ENCODE data around the gene GPRC5A. TPM values are rescaled to one million over a fixed set of nuclear protein-coding genes. Genes with fewer than 3 reads are reported as not detected.

The GPRC5A gene
- total and polyA plus RNA-seq, 3 donors from 2014 or later, result 1.9 to 2.8 (median 2.7) TPM

- Histone ChIP-seq H3K27me3 (no peaks in the 10 kb centered on the region), H3K27ac (no peak overlapping the region), H3K36me3 (ENCODE audit: low read depth, missing control alignments) (no peaks in the 10 kb centered on the region), H3K9me3 (no peaks in the 10 kb centered on the region), H3K4me1 (no peaks in the 10 kb centered on the region), H3K4me3 (no peak overlapping the region)
- TF ChIP-seq CTCF (IDR thresholded peaks at IDR 0.05) (no peak), POLR2A (IDR thresholded peaks at IDR 0.05) (no peak)
- DNase-seq, result no peak
- WGBS, 2 donors, result 78 to 86% methylated on average over 9 of the region's 9 CpGs
- intact Hi-C loops (cut with DNase I; ENCODE audit: low total_unique reads), result no loop called here
These were observed 13.4 kb upstream of the GPRC5A start for GRCh38 chr12:12877781-12878455.

DNA sequence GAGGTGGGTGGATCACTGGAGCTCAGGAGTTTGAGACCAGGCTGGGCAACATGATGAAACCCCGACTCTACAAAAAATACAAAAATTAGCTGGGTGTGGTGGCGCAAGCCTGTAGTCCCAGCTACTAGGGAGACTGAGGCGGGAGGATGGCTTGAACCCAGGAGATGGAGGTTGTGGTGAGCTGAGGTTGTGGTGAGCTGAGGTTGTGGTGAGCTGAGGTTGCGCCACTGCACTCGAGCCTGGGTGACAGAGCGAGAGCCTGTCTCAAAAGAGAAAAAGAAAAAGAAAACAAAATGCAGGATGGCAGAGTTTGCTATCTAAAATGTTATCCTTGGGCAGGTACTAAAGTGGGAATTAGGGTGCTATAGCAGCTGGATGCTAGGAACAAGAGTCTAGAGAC, 10.8 kb upstream of the GPRC5A start:
- Histone ChIP-seq H3K36me3 (ENCODE audit: low read depth, missing control alignments) (no peaks in the 10 kb centered on the region), H3K27ac (no peak overlapping the region), H3K4me1 (peaks cover 2% of the 10 kb centered on the region), H3K4me3 (no peak overlapping the region), H3K9me3 (no peaks in the 10 kb centered on the region), H3K27me3 (no peaks in the 10 kb centered on the region)
- intact Hi-C loops (cut with DNase I; ENCODE audit: low total_unique reads), result no loop called here
- 70 to 96% methylated on average over 6 of the region's 6 CpGs for WGBS, 2 donors
- no peak for TF ChIP-seq POLR2A (IDR thresholded peaks at IDR 0.05)
- no peak for TF ChIP-seq CTCF (IDR thresholded peaks at IDR 0.05)
- no peak for DNase-seq

DNA sequence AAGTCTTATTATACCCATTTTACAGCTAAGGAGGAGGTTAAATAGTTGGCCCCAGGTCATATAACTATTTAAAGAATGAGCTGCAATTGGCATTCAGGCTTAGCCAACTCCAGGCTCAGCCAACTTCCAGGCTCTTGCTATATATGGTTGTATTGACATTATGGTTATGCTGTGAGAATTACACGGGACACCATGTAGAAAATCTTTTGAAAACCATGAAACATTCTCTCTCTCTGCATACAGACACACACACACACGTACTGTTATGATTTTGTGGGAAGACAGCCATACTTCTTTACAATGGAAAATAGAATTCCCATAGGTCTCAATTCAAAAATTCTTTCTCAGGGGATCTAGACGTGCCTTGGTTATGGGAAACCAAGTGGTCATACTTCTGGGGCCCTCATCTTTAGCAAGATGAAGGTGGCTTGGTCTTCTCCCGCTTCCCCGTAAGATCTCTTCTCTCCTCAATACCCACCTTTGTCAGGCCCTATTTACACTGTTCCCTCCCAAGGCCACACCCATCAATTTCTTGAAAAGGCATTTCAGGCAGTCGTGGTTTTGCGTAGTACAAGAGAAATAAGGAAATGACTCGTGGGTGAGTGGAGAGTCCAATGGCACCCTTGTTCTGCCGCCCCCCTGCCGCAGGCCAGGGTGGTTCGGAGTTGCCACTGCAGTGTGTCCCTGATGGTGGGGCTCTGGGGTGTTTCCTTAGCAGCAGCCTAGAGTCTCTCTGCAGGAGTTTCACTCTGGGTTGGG, 10.0 kb upstream of the GPRC5A start:
- Histone ChIP-seq H3K27ac (no peak overlapping the region), H3K36me3 (ENCODE audit: low read depth, missing control alignments) (no peaks in the 10 kb centered on the region), H3K27me3 (no peaks in the 10 kb centered on the region), H3K9me3 (no peaks in the 10 kb centered on the region), H3K4me3 (no peak overlapping the region), H3K4me1 (peaks cover 2% of the 10 kb centered on the region)
- WGBS, 2 donors, result 82 to 88% methylated on average over 11 of the region's 11 CpGs
- TF ChIP-seq CTCF (IDR thresholded peaks at IDR 0.05), result no peak
- TF ChIP-seq POLR2A (IDR thresholded peaks at IDR 0.05), result no peak
- intact Hi-C loops (cut with DNase I; ENCODE audit: low total_unique reads), result no loop called here
- no peak for DNase-seq

DNA sequence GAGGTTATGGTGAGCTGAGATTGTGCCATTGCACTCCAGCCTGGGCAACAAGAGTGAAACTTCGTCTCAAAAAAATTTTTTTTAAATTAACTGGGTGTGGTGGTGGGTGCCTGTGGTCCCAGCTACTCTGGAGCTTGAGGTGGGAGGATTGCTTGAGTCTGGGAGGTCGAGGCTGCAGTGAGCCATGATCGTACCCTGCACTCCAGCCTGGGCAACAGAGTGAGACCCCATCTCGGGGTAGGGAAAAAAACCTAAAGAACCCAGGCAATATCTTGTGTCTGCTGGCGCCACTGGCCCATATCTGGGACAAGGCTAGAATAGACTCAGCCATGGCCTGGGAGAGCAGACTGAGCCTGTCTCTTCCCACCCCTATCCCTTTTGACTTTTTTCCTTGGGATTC, 9.1 kb upstream of the GPRC5A start:
- intact Hi-C loops (cut with DNase I; ENCODE audit: low total_unique reads), result no loop called here
- TF ChIP-seq POLR2A (IDR thresholded peaks at IDR 0.05) (no peak), CTCF (IDR thresholded peaks at IDR 0.05) (no peak)

More for the DNA sequence above, 9.1 kb upstream of the GPRC5A start:
- H3K9me3 ChIP-seq, result no peaks in the 10 kb centered on the region
- 93 to 94% methylated on average over 5 of the region's 5 CpGs for WGBS, 2 donors
- no peak for DNase-seq
- H3K36me3 ChIP-seq (ENCODE audit: low read depth, missing control alignments), result no peaks in the 10 kb centered on the region
- H3K27ac ChIP-seq, result no peak overlapping the region
- no peaks in the 10 kb centered on the region for H3K27me3 ChIP-seq
- H3K4me3 ChIP-seq, result no peak overlapping the region
- peaks cover 2% of the 10 kb centered on the region for H3K4me1 ChIP-seq
